HL-60 (cell line): ENCODE measurements around the gene UVSSA.

Experiments used
- CTCF ChIP-seq: IDR thresholded peaks from one replicate; pipeline ENCODE4 v1.5.1; 2011; ENCODE audit warnings: low read length, control low read depth, inconsistent platforms; ENCODE audit not compliant: insufficient read depth
- GABPA ChIP-seq: IDR thresholded peaks from 2 replicates; pipeline ENCODE4 v1.6.1; 2012; ENCODE audit warnings: low read depth
- POLR2AphosphoS5 ChIP-seq: IDR thresholded peaks from 2 replicates; pipeline ENCODE4 v1.6.1; 2012; ENCODE audit warnings: low read depth

- TF ChIP-seq CTCF (no peak), POLR2AphosphoS5 (no peak), GABPA (no peak)
Observed at GRCh38 chr4:1377606-1378261, 30.7 kb downstream of the UVSSA start.
